GM21717 (cell line): Measurements from ENCODE around the gene PBX2.
"Not testable (repeated sequence)": the region's sequence is repeated elsewhere in the genome, so short reads cannot be mapped to it uniquely, and the experiment has no call there.

Source experiments
- ATAC-seq: cut with Tn5 transposase; IDR thresholded peaks from one replicate; pipeline ENCODE4 v1.9.1; 2021; ENCODE audit warnings: mild to moderate bottlenecking, moderate library complexity; ENCODE audit not compliant: unreplicated experiment

The PBX2 gene

GRCh38 chr6:32190054-32190851, at the start of gene PBX2:
Gene PBX2, minus strand, starts transcription at chr6:32190202. Its CDS starts 287 bp downstream, at chr6:32189915.
- ATAC-seq = peak; percentile 40

GRCh38 chr6:32239462-32239861, 49.5 kb upstream of the PBX2 start:
- no peak for ATAC-seq

- no peak for ATAC-seq
Observed at GRCh38 chr6:32234934-32235333, 44.9 kb upstream of the PBX2 start.

GRCh38 chr6:32226434-32226833, 36.4 kb upstream of the PBX2 start:
- no peak for ATAC-seq

GRCh38 chr6:32224696-32225095, 34.7 kb upstream of the PBX2 start:
- ATAC-seq = no peak

- no peak for ATAC-seq
Observed at GRCh38 chr6:32223258-32224235, 33.5 kb upstream of the PBX2 start, which contains the start of gene NOTCH4. Gene NOTCH4, minus strand, starts transcription at chr6:32224067. Its CDS starts 139 bp downstream, at chr6:32223928.

GRCh38 chr6:32222333-32223230, 32.6 kb upstream of the PBX2 start:
- ATAC-seq = no peak

GRCh38 chr6:32220021-32220420, 30.0 kb upstream of the PBX2 start:
- no peak for ATAC-seq

- no peak for ATAC-seq
Observed at GRCh38 chr6:32218167-32218566, 28.2 kb upstream of the PBX2 start.

- no peak for ATAC-seq
Observed at GRCh38 chr6:32216998-32217397, 27.0 kb upstream of the PBX2 start.

- ATAC-seq = no peak
Observed at GRCh38 chr6:32216285-32216684, 26.3 kb upstream of the PBX2 start.

- ATAC-seq = no peak
Observed at GRCh38 chr6:32215617-32216016, 25.6 kb upstream of the PBX2 start.

- ATAC-seq = no peak
Observed at GRCh38 chr6:32214126-32214525, 24.1 kb upstream of the PBX2 start.

- ATAC-seq = no peak
Observed at GRCh38 chr6:32213649-32214048, 23.6 kb upstream of the PBX2 start.

GRCh38 chr6:32212076-32212760, 22.2 kb upstream of the PBX2 start:
- no peak for ATAC-seq

- not testable (repeated sequence) for ATAC-seq
Observed at GRCh38 chr6:32211432-32211831, 21.4 kb upstream of the PBX2 start.

- ATAC-seq = no peak
Observed at GRCh38 chr6:32210191-32210601, 20.2 kb upstream of the PBX2 start.

- no peak for ATAC-seq
Observed at GRCh38 chr6:32208996-32209395, 19.0 kb upstream of the PBX2 start.

GRCh38 chr6:32204268-32204715, 14.3 kb upstream of the PBX2 start:
- ATAC-seq = no peak
